ENCODE data around the gene FPR2. TPM values are rescaled to one million over a fixed set of nuclear protein-coding genes. Genes with fewer than 3 reads are reported as not detected.

FPR2 gene
- total and polyA plus RNA-seq, 10 of the 15 experiments (the other 5 are each of a cell fraction or from before 2014, with no cell fraction given): not detected

GRCh38 chr19:51733742-51734522, 27.0 kb upstream of the FPR2 start:
- Histone ChIP-seq H3K4me1 (ENCODE audit: control insufficient read depth, insufficient read depth, low read length) (no peaks in the 10 kb centered on the region), H2AFZ (ENCODE audit: control insufficient read depth, low read depth, low read length) (no peak overlapping the region), H3K27ac (ENCODE audit: control insufficient read depth, insufficient read depth) (no peak overlapping the region), H3K79me2 (ENCODE audit: control insufficient read depth, insufficient read depth, low read length) (no peaks in the 10 kb centered on the region), H3K9me3 (replicated peaks; ENCODE audit: control insufficient read depth, insufficient read depth, low read length) (peaks cover 2% of the 10 kb centered on the region; the same call in 1 of the 3 replicates), H3K4me2 (ENCODE audit: control insufficient read depth, insufficient read depth) (no peak overlapping the region), H3K4me3 (no peak overlapping the region), H3K36me3 (ENCODE audit: control insufficient read depth in 2 of 2, insufficient read depth in 2 of 2, low read length in 1 of 2) (no peaks in the 10 kb centered on the region), H4K20me1 (ENCODE audit: control insufficient read depth, insufficient read depth) (no peaks in the 10 kb centered on the region), H3K27me3 (replicated peaks in 1 of 2; ENCODE audit: control insufficient read depth in 2 of 2, insufficient read depth in 2 of 2, low read length in 1 of 2) (no peaks in the 10 kb centered on the region), H3K9ac (ENCODE audit: control insufficient read depth, insufficient read depth, low read length) (no peak overlapping the region)
- 48% methylated on average over 7 of the region's 7 CpGs for WGBS (ENCODE audit: insufficient coverage, insufficient replicate concordance, low lambda C conversion rate, missing lambda C conversion rate)
- no peak for ATAC-seq
- SMC1A ChIA-PET (ENCODE audit: uncharacterized antibody, unreplicated experiment): no interaction called here
- no TSS peak for BruUV-seq (replicated peaks)
- CTCF ChIA-PET: no interaction called here
- in situ Hi-C loops (cut with MboI) (no loop called here), intact Hi-C loops (cut with micrococcal nuclease; ENCODE audit: unreplicated experiment) (no loop called here)
- RAD21 ChIA-PET (ENCODE audit: unreplicated experiment): no interaction called here
- no peak for DNase-seq (ENCODE audit: low read depth, low spot score)
- FAIRE-seq: no peak
- POLR2A ChIA-PET: no interaction called here
- TF ChIP-seq PRDM15 (CRISPR knock-in tag; IDR thresholded peaks at IDR 0.05) (no peak), SUZ12 (IDR thresholded peaks at IDR 0.05; ENCODE audit: unreplicated experiment) (no peak), PAX5 (IDR thresholded peaks at IDR 0.05; ENCODE audit: borderline replicate concordance, low read depth, low read length) (no peak), SPI1 (IDR thresholded peaks at IDR 0.05; ENCODE audit: borderline replicate concordance, insufficient read depth, low read depth, low read length) (no peak), BRCA1 (IDR thresholded peaks at IDR 0.05; ENCODE audit: low read depth, low read length) (no peak), ASH2L (IDR thresholded peaks at IDR 0.05; ENCODE audit: borderline replicate concordance, low read depth) (no peak), SMAD5 (IDR thresholded peaks at IDR 0.05; ENCODE audit: low read depth) (no peak), SIN3A (IDR thresholded peaks at IDR 0.05; ENCODE audit: low read depth, low read length) (no peak), RELA (IDR thresholded peaks at IDR 0.05; ENCODE audit: borderline replicate concordance, partially characterized antibody) (no peak), SMC3 (IDR thresholded peaks at IDR 0.05; ENCODE audit: borderline replicate concordance, low read length) (no peak), E2F4 (IDR thresholded peaks at IDR 0.05; ENCODE audit: low read depth, low read length) (no peak), IKZF2 (IDR thresholded peaks at IDR 0.05) (no peak), PML (IDR thresholded peaks at IDR 0.05; ENCODE audit: low read length) (no peak), PAX8 (IDR thresholded peaks at IDR 0.05) (no peak)
- TF ChIP-seq, protein P1, sequence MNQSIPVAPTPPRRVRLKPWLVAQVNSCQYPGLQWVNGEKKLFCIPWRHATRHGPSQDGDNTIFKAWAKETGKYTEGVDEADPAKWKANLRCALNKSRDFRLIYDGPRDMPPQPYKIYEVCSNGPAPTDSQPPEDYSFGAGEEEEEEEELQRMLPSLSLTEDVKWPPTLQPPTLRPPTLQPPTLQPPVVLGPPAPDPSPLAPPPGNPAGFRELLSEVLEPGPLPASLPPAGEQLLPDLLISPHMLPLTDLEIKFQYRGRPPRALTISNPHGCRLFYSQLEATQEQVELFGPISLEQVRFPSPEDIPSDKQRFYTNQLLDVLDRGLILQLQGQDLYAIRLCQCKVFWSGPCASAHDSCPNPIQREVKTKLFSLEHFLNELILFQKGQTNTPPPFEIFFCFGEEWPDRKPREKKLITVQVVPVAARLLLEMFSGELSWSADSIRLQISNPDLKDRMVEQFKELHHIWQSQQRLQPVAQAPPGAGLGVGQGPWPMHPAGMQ (IDR thresholded peaks at IDR 0.05; ENCODE audit: borderline replicate concordance): no peak
- TF ChIP-seq, protein P2, sequence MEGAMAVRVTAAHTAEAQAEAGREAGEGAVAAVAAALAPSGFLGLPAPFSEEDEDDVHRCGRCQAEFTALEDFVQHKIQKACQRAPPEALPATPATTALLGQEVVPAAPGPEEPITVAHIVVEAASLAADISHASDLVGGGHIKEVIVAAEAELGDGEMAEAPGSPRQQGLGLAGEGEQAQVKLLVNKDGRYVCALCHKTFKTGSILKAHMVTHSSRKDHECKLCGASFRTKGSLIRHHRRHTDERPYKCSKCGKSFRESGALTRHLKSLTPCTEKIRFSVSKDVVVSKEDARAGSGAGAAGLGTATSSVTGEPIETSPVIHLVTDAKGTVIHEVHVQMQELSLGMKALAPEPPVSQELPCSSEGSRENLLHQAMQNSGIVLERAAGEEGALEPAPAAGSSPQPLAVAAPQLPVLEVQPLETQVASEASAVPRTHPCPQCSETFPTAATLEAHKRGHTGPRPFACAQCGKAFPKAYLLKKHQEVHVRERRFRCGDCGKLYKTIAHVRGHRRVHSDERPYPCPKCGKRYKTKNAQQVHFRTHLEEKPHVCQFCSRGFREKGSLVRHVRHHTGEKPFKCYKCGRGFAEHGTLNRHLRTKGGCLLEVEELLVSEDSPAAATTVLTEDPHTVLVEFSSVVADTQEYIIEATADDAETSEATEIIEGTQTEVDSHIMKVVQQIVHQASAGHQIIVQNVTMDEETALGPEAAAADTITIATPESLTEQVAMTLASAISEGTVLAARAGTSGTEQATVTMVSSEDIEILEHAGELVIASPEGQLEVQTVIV (IDR thresholded peaks at IDR 0.05; ENCODE audit: borderline replicate concordance, partially characterized antibody): no peak

All from GM12878 (cell line).